Neural cell (in vitro differentiated cells): ENCODE measurements around the gene ABCA1. TPM values are rescaled to one million over a fixed set of nuclear protein-coding genes. Genes with fewer than 3 reads are reported as not detected.

Experiments used
- H2AFZ ChIP-seq: fragments of 200-600, 300-800 bp; sonication (generic), shearing (Covaris generic); 2 replicates; pipeline ENCODE4 v1.6.0; 2014; ENCODE audit warnings: low read depth, mild to moderate bottlenecking, antibody characterized with exemption, low read length, moderate library complexity
- H3F3A ChIP-seq: fragments of 200-600 bp; shearing (Covaris generic); 2 replicates; pipeline ENCODE4 v1.6.1; 2016; ENCODE audit warnings: mild to moderate bottlenecking, moderate library complexity, mixed read lengths, antibody characterized with exemption, low read length; ENCODE audit not compliant: insufficient read depth, poor library complexity, severe bottlenecking
- H3K27ac ChIP-seq: fragments of 200-600, 300-800 bp; sonication (generic), shearing (Covaris generic); 2 replicates; pipeline ENCODE4 v1.5.1; 2014; ENCODE audit warnings: mild to moderate bottlenecking, low read length, moderate library complexity
- H3K27me3 ChIP-seq: fragments of 300-800, 200-600 bp; sonication (generic), shearing (Covaris generic); 2 replicates; pipeline ENCODE4 v1.6.0; 2014; ENCODE audit warnings: mild to moderate bottlenecking, low read depth, low read length, moderate library complexity; ENCODE audit not compliant: insufficient read depth
- H3K36me3 ChIP-seq: fragments of 300-800, 200-600 bp; sonication (generic), shearing (Covaris generic); 2 replicates; pipeline ENCODE4 v1.5.1; 2014; ENCODE audit warnings: mild to moderate bottlenecking, antibody characterized with exemption, low read length, moderate library complexity; ENCODE audit not compliant: insufficient read depth
- H3K4me2 ChIP-seq: fragments of 300-800, 200-600 bp; sonication (generic), shearing (Covaris generic); 2 replicates; pipeline ENCODE4 v1.6.0; 2014; ENCODE audit warnings: mild to moderate bottlenecking, low read length
- H3K4me3 ChIP-seq: fragments of 300-800, 200-600 bp; sonication (generic), shearing (Covaris generic); 2 replicates; pipeline ENCODE4 v1.5.1; 2014; ENCODE audit warnings: mild to moderate bottlenecking, low read length, moderate library complexity
- H3K79me2 ChIP-seq: fragments of 200-600 bp; shearing (Covaris generic); replicated peaks from 2 replicates; pipeline ENCODE4 v1.6.0; 2014; ENCODE audit warnings: mild to moderate bottlenecking, low read length, moderate library complexity; ENCODE audit not compliant: insufficient read depth
- H3K9ac ChIP-seq: fragments of 300-800, 200-600 bp; sonication (generic), shearing (Covaris generic); 2 replicates; pipeline ENCODE4 v1.6.1; 2016; ENCODE audit warnings: mild to moderate bottlenecking, low read length, mixed read lengths
- H3K9me2 ChIP-seq: fragments of 200-600 bp; shearing (Covaris generic); 2 replicates; pipeline ENCODE4 v1.6.1; 2016; ENCODE audit warnings: mild to moderate bottlenecking, low read length, mixed read lengths; ENCODE audit not compliant: insufficient read depth
- H3K9me3 ChIP-seq: fragments of 200-600, 300-800 bp; sonication (generic), shearing (Covaris generic); 2 replicates; pipeline ENCODE4 v1.6.1; 2016; ENCODE audit warnings: mild to moderate bottlenecking, mixed run types, low read length, moderate library complexity, mixed read lengths
- H4K20me1 ChIP-seq: fragments of 200-600 bp; shearing (Covaris generic); 2 replicates; pipeline ENCODE4 v1.6.1; 2016; ENCODE audit warnings: mild to moderate bottlenecking, mixed run types; ENCODE audit not compliant: insufficient read depth
- EP300 ChIP-seq: fragments of 450-650 bp; conservative IDR thresholded peaks from 2 replicates; pipeline ENCODE4 v1.6.1; 2014; ENCODE audit warnings: antibody characterized with exemption, mild to moderate bottlenecking, moderate library complexity; ENCODE audit not compliant: poor library complexity, severe bottlenecking
- EZH2 ChIP-seq: fragments of 200-600, 300-800 bp; shearing (Covaris generic), sonication (generic); IDR thresholded peaks from 2 replicates; pipeline ENCODE4 v1.6.1; 2014; ENCODE audit warnings: antibody characterized with exemption, low read length, borderline replicate concordance, mild to moderate bottlenecking; ENCODE audit not compliant: insufficient read depth, poor library complexity, severe bottlenecking
- MXI1 ChIP-seq: fragments of 450-650 bp; conservative IDR thresholded peaks from 2 replicates; pipeline ENCODE4 v1.6.1; 2014; ENCODE audit warnings: antibody characterized with exemption, mild to moderate bottlenecking; ENCODE audit not compliant: poor library complexity, severe bottlenecking
- POLR2AphosphoS5 ChIP-seq: IDR thresholded peaks from 2 replicates; pipeline ENCODE4 v1.6.1; 2012
- RAD21 ChIP-seq: fragments of 450-650 bp; conservative IDR thresholded peaks from 2 replicates; pipeline ENCODE4 v1.6.1; 2014; ENCODE audit warnings: antibody characterized with exemption, mild to moderate bottlenecking, moderate library complexity
- SMC3 ChIP-seq: fragments of 450-650 bp; conservative IDR thresholded peaks from 2 replicates; pipeline ENCODE4 v1.6.1; 2014; ENCODE audit warnings: antibody characterized with exemption, mild to moderate bottlenecking, moderate library complexity; ENCODE audit not compliant: poor library complexity
- TAF1 ChIP-seq: IDR thresholded peaks from 2 replicates; pipeline ENCODE4 v1.6.1; 2012; ENCODE audit warnings: low read depth
- polyA plus RNA-seq: library from polyadenylated mRNA; depleted of rRNA; stranded (reverse); fragments of >200 nt; gene quantifications from 2 replicates; pipeline ENCODE4 v1.2.3, GENCODE V29; 2014
- TF ChIP-seq, protein P1 (sequence below): fragments of 450-650 bp; IDR thresholded peaks from 2 replicates; pipeline ENCODE4 v1.5.1; 2014; ENCODE audit warnings: antibody characterized with exemption, mild to moderate bottlenecking, moderate library complexity; ENCODE audit not compliant: poor library complexity, severe bottlenecking
- TF ChIP-seq, protein P2 (sequence below): IDR thresholded peaks from 2 replicates; pipeline ENCODE4 v1.6.1; 2012; ENCODE audit warnings: borderline replicate concordance

The ABCA1 gene
- polyA plus RNA-seq, 1 donor from 2014 or later: 5.2 TPM

DNA sequence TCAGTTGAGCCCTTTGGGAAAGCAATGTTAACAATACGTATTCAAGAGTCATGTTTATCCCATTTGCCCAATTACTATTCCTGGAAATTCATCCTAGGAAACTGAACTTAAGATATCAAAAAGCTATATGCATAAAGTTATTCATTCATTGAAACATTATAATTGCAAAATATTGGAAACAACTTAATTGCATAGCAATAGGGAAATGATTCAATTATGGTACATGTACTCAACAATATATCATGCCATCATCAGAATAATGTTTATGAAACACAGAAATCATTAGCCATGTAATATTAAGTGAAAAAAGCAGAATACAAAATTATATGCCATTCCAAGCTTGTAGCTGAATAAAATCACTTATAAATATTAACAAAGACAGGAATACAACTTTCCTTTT, 35.3 kb downstream of the ABCA1 start:
- no peak overlapping the region for H3K4me2 ChIP-seq
- H3K27ac ChIP-seq: no peak overlapping the region
- no peaks in the 10 kb centered on the region for H3K27me3 ChIP-seq
- H3K4me3 ChIP-seq: no peak overlapping the region
- H3K79me2 ChIP-seq: peaks cover 4% of the 10 kb centered on the region
- no peaks in the 10 kb centered on the region for H3K36me3 ChIP-seq
- H3F3A ChIP-seq: no peaks in the 10 kb centered on the region
- no peak overlapping the region for H2AFZ ChIP-seq
- H3K9me3 ChIP-seq: no peaks in the 10 kb centered on the region
- TF ChIP-seq EP300: no peak
- no peak for TF ChIP-seq SMC3
- TF ChIP-seq POLR2AphosphoS5: no peak
- TF ChIP-seq MXI1: no peak
- no peak for TF ChIP-seq TAF1
- TF ChIP-seq, protein P1, sequence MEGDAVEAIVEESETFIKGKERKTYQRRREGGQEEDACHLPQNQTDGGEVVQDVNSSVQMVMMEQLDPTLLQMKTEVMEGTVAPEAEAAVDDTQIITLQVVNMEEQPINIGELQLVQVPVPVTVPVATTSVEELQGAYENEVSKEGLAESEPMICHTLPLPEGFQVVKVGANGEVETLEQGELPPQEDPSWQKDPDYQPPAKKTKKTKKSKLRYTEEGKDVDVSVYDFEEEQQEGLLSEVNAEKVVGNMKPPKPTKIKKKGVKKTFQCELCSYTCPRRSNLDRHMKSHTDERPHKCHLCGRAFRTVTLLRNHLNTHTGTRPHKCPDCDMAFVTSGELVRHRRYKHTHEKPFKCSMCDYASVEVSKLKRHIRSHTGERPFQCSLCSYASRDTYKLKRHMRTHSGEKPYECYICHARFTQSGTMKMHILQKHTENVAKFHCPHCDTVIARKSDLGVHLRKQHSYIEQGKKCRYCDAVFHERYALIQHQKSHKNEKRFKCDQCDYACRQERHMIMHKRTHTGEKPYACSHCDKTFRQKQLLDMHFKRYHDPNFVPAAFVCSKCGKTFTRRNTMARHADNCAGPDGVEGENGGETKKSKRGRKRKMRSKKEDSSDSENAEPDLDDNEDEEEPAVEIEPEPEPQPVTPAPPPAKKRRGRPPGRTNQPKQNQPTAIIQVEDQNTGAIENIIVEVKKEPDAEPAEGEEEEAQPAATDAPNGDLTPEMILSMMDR: no peak
- no peak for TF ChIP-seq EZH2
- no peak for TF ChIP-seq RAD21
- TF ChIP-seq, protein P2, sequence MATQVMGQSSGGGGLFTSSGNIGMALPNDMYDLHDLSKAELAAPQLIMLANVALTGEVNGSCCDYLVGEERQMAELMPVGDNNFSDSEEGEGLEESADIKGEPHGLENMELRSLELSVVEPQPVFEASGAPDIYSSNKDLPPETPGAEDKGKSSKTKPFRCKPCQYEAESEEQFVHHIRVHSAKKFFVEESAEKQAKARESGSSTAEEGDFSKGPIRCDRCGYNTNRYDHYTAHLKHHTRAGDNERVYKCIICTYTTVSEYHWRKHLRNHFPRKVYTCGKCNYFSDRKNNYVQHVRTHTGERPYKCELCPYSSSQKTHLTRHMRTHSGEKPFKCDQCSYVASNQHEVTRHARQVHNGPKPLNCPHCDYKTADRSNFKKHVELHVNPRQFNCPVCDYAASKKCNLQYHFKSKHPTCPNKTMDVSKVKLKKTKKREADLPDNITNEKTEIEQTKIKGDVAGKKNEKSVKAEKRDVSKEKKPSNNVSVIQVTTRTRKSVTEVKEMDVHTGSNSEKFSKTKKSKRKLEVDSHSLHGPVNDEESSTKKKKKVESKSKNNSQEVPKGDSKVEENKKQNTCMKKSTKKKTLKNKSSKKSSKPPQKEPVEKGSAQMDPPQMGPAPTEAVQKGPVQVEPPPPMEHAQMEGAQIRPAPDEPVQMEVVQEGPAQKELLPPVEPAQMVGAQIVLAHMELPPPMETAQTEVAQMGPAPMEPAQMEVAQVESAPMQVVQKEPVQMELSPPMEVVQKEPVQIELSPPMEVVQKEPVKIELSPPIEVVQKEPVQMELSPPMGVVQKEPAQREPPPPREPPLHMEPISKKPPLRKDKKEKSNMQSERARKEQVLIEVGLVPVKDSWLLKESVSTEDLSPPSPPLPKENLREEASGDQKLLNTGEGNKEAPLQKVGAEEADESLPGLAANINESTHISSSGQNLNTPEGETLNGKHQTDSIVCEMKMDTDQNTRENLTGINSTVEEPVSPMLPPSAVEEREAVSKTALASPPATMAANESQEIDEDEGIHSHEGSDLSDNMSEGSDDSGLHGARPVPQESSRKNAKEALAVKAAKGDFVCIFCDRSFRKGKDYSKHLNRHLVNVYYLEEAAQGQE: no peak
- H4K20me1 ChIP-seq: no peaks in the 10 kb centered on the region
- no peaks in the 10 kb centered on the region for H3K9me2 ChIP-seq
- no peak overlapping the region for H3K9ac ChIP-seq

DNA sequence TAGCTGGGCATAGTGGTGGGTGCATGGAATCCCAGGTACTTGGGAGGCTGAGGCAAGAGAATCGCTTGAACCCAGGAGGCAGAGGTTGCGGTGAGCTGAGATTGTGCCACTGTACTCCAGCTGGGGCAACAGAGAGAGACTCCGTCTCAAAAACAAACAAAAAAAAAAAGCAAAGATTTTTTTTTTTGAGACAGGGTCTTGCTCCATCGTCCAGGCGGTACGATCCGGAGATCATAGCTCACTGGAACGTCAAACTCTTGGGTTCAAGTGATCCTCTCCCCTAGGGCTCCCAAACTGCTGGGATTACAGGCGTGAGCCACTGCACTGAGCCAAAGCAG, 37.6 kb downstream of the ABCA1 start:
- no peak for TF ChIP-seq TAF1
- TF ChIP-seq, protein P1: no peak
- TF ChIP-seq EZH2: no peak
- no peak for TF ChIP-seq EP300
- no peak for TF ChIP-seq POLR2AphosphoS5
- TF ChIP-seq, protein P2: no peak
- TF ChIP-seq MXI1: no peak
- no peak for TF ChIP-seq RAD21
- TF ChIP-seq SMC3: no peak
- H3K4me2 ChIP-seq: no peak overlapping the region
- no peaks in the 10 kb centered on the region for H3K27me3 ChIP-seq
- H3K9me3 ChIP-seq: no peaks in the 10 kb centered on the region
- H3K4me3 ChIP-seq: no peak overlapping the region
- no peaks in the 10 kb centered on the region for H3F3A ChIP-seq
- H3K9ac ChIP-seq: no peak overlapping the region
- H3K9me2 ChIP-seq: no peaks in the 10 kb centered on the region
- H3K79me2 ChIP-seq: peaks cover 4% of the 10 kb centered on the region
- H4K20me1 ChIP-seq: no peaks in the 10 kb centered on the region
- no peak overlapping the region for H3K27ac ChIP-seq
- H2AFZ ChIP-seq: no peak overlapping the region
- no peaks in the 10 kb centered on the region for H3K36me3 ChIP-seq
